Suppressor macrophage treated with lipopolysaccharide for 1 hour (primary cell): ENCODE results near the gene PFKM.

Experiments
- DNase-seq, 3 donors: peaks; one replicate each; pipeline ENCODE4 v3.0.0-alpha.2; 2020 to 2022

Gene PFKM

DNA sequence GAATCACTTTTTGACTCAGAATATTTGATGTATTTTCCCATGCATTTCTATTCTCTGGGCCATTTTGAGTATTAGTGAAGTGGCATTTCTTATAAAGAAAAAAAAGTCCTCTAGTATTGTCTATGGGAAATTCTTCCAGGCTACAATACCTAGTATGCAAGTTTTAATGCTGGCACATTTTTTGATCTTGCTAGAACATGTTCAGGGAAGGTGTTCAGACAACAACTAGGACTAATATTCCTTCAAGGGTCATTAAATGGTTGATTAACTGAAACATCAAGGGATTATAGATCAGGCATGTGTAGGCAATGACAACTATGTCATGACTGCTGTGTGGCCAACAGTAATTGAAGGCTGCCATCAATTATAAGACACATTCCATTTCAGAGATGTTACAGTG lies 71.9 kb downstream of the PFKM start:
- no peak for DNase-seq

DNA sequence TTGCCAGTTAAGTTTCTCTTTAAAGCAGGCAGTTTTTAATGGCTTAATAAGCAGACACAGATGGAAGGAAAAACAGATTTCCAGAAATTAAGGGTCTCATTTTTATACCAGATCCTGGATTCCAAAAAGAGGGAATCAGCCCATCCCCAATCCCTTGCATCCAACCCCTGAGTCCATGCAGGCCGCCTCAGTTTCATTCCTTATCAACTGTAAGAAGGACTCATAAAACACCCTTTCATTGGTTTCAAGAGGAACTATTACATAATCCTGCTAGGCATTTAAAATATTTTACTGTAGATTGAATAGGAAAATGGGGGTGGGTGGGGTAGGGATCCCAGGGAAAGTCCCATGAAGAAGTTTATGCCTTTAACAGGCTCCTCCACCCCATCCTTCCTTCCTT lies 73.7 kb downstream of the PFKM start:
- DNase-seq, result no peak

DNA sequence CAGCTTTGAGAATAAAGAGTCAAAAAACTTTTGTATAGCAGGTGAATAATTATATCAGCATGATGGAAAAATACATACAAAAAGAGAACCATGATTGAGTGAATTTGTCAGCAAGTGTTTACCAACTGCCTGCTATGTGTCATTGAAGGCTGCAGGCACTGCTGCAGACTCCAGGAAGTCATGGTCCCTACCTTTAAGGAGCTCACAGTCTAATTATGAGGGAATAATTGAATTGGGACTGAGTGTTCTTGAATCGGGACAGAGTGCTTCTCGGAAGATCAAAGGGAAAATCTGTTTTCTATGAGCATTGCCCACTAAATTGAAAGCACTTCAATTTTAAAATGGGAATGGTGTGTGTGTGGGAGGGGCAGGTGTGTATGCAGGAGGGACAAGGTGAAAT lies 74.5 kb downstream of the PFKM start:
- DNase-seq, result no peak

DNA sequence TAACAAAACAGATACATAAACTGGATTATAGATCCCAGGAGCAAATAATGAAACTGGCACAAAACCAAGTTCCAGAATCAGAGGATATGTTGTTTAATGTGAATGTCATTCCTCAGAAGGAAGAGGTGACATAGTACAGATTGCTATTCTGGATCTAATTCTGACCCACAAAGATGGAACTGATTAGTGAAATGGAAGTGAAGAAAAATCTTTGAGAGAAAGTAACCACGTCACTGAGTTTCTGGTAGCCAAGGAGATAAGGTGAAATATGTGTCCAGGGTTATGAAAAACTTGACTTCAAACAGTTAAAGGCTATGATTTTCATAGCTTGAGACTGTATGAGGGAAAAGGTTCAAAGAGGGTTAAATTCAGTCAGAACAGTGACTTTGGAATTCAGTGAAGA lies 75.6 kb downstream of the PFKM start:
- DNase-seq, result no peak
